Measurements from ENCODE around the gene RPGR. TPM values are rescaled to one million over a fixed set of nuclear protein-coding genes. Genes with fewer than 3 reads are reported as not detected.
A peak's percentile ranks its signal among the peaks of the same experiment; 100 is the strongest.

Gene RPGR
- total RNA-seq, 1 experiment from 2014 or later: 23.8 TPM

DNA sequence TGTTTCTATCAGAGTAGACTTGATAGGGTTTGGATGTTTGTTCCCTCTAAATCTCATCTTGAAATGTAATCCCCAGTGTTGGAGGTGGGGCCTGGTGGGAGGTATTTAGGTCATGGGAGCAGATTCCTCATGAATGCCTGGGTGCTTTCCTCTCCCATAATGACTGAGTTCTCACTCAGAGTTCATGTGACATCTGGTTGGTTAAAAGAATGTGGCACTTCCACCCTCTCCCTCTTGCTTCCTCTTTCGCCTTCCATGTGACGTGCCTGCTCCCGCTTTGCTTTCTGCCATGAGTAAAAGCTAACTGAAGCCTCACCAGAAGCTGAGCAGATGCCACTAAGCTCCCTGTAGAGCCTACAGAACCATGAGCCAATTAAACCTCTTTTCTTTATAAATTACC is 59.3 kb downstream of the RPGR start:
- intact Hi-C loops (cut with micrococcal nuclease): no loop called here
- BruUV-seq (replicated peaks): no TSS peak
- no peaks in the 10 kb centered on the region for H3K9me3 Mint-ChIP-seq (ENCODE audit: unreplicated experiment)

DNA sequence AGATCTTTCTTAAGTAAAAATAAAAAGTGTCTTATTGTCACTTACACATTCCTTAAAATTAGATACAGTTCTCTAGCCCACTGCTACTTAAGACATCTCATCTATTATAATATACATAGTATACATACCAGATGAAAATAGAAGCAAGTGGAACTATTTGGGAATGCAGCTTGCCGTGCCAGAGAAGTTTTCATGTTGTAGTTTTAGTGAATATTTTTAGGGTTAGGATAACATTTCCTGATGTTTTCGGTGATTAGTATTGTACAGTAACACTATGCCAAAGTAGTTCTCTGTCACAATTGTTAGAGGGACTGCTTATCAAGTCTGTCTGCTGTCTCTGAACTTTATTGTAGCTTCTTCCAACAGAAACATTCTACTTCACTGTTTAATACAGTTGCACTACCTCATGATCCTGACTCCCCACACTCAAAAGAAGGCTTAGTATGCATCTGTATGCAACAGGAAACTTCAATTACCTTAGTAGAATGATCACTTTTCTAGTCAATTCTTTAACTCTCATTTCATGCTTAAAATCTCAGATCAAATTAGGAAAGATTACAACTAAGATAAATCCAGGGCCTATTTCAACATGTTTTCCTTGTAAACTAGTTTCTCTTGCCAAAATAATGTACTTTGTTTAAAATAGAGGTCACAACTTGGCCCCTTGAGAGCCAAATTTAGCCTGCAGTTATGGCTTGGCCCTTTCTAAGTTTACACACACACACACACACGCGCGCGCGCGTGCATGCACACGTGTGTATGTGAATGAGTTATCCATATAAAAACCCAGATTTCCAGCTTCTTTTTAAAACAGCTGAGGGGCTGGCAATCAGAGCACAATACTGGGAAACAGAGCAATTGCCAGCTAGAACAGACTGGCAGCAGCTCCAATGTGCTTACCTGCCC is 64.3 kb downstream of the RPGR start:
- intact Hi-C loops (cut with micrococcal nuclease): no loop called here
- TF ChIP-seq, protein P1, sequence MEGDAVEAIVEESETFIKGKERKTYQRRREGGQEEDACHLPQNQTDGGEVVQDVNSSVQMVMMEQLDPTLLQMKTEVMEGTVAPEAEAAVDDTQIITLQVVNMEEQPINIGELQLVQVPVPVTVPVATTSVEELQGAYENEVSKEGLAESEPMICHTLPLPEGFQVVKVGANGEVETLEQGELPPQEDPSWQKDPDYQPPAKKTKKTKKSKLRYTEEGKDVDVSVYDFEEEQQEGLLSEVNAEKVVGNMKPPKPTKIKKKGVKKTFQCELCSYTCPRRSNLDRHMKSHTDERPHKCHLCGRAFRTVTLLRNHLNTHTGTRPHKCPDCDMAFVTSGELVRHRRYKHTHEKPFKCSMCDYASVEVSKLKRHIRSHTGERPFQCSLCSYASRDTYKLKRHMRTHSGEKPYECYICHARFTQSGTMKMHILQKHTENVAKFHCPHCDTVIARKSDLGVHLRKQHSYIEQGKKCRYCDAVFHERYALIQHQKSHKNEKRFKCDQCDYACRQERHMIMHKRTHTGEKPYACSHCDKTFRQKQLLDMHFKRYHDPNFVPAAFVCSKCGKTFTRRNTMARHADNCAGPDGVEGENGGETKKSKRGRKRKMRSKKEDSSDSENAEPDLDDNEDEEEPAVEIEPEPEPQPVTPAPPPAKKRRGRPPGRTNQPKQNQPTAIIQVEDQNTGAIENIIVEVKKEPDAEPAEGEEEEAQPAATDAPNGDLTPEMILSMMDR (IDR thresholded peaks at IDR 0.05; ENCODE audit: unreplicated experiment): no peak
- H3K4me1 Mint-ChIP-seq (ENCODE audit: insufficient read depth, unreplicated experiment): no peaks in the 10 kb centered on the region
- BruUV-seq (replicated peaks): no TSS peak
- peaks cover 58% of the 10 kb centered on the region for H3K27me3 Mint-ChIP-seq (ENCODE audit: insufficient read depth, unreplicated experiment)
- H3K36me3 Mint-ChIP-seq (ENCODE audit: insufficient read depth, unreplicated experiment): no peaks in the 10 kb centered on the region
- H3K27ac Mint-ChIP-seq (ENCODE audit: low read depth, unreplicated experiment): no peak overlapping the region
- no peaks in the 10 kb centered on the region for H3K9me3 Mint-ChIP-seq (ENCODE audit: unreplicated experiment)
- ChIA-PET CTCF (interaction anchor here (1.0 to 3.2 kb wide), 2 partner anchors 14 to 64 kb away, joined by 4 to 15 read pairs; partner anchors contain the start of gene RPGR), POLR2A (no interaction called here)
- H3K4me3 Mint-ChIP-seq (ENCODE audit: unreplicated experiment): no peak overlapping the region
- no peak for DNase-seq (ENCODE audit: unreplicated experiment)

More for the DNA sequence above, 59.3 kb downstream of the RPGR start:
- Mint-ChIP-seq H3K4me3 (ENCODE audit: unreplicated experiment) (no peak overlapping the region), H3K27ac (ENCODE audit: low read depth, unreplicated experiment) (peak overlapping the region; percentile 57), H3K4me1 (ENCODE audit: insufficient read depth, unreplicated experiment) (peaks cover 8% of the 10 kb centered on the region), H3K27me3 (ENCODE audit: insufficient read depth, unreplicated experiment) (peaks cover 45% of the 10 kb centered on the region), H3K36me3 (ENCODE audit: insufficient read depth, unreplicated experiment) (peaks cover 14% of the 10 kb centered on the region)
- ChIA-PET CTCF (interaction anchor here (0.6 kb wide), 1 partner anchor 36 kb away, joined by 3 read pairs; no protein-coding TSS in a partner anchor), POLR2A (interaction anchor here (0.7 kb wide), 2 partner anchors 14 to 39 kb away, joined by 3 to 5 read pairs; no protein-coding TSS in a partner anchor)
- TF ChIP-seq, protein P1 (IDR thresholded peaks at IDR 0.05; ENCODE audit: unreplicated experiment): no peak
- no peak for DNase-seq (ENCODE audit: unreplicated experiment)

DNA sequence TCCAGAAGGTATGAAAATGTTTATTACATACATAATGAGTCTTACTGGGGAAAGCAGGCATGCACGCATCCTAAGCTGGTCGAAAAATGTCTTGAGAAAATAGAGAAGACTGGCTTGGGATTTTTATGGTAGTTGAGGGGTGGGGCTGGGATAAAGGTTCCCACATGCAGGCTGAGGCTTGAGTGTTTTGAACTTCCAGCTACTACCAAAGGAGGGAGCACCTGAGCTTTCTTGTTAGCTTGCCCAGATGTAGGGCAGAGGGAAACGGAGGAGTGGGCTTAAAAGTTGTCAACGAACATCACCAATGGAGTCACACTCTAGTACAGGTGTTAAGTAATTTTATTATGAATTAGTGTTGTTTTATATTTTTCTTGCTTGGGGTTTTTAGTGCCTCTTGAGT is 67.1 kb downstream of the RPGR start:
- Mint-ChIP-seq H3K9me3 (ENCODE audit: unreplicated experiment) (no peaks in the 10 kb centered on the region), H3K27me3 (ENCODE audit: insufficient read depth, unreplicated experiment) (peaks cover 50% of the 10 kb centered on the region), H3K4me3 (ENCODE audit: unreplicated experiment) (no peak overlapping the region), H3K27ac (ENCODE audit: low read depth, unreplicated experiment) (peak overlapping the region; percentile 41), H3K4me1 (ENCODE audit: insufficient read depth, unreplicated experiment) (no peaks in the 10 kb centered on the region), H3K36me3 (ENCODE audit: insufficient read depth, unreplicated experiment) (no peaks in the 10 kb centered on the region)
- no TSS peak for BruUV-seq (replicated peaks)
- peak; percentile 56 for DNase-seq (ENCODE audit: unreplicated experiment)
- intact Hi-C loops (cut with micrococcal nuclease): loop anchor here (1.0 kb wide), 1 partner anchor 67 kb away; the partner anchor contains the start of gene RPGR
- POLR2A ChIA-PET: interaction anchor here (1.3 to 1.5 kb wide), 2 partner anchors 15 to 67 kb away, joined by 4 to 9 read pairs; partner anchors contain the start of gene RPGR
- CTCF ChIA-PET: interaction anchor here (0.6 to 3.2 kb wide), 9 partner anchors 12 to 312 kb away, joined by 3 to 15 read pairs (median 3); partner anchors contain the start of gene RPGR
- TF ChIP-seq, protein P1 (IDR thresholded peaks at IDR 0.05; ENCODE audit: unreplicated experiment): peak; percentile 43

DNA sequence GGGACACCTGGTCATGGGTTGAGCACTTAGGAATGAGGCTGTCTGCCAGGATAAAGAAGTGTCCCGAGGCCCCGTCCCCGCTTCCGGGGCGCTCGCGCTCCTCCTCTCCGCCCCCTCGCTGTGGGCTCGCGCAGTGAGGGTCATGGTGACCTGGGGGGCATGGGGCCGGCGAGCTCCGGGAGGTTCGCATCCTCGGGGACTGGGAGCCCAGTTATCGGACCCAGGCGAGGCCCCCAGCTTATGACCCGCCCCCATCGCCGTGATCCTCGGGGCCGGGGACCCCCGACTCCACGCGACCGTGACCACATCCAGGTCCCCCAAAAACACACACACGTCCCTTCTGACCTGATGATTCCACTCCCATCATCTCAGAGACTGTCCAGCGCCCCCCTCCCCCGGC is 71.3 kb downstream of the RPGR start:
- H3K36me3 Mint-ChIP-seq (ENCODE audit: insufficient read depth, unreplicated experiment): no peaks in the 10 kb centered on the region
- H3K4me3 Mint-ChIP-seq (ENCODE audit: unreplicated experiment): no peak overlapping the region
- intact Hi-C loops (cut with micrococcal nuclease): no loop called here
- ChIA-PET CTCF (interaction anchor here (0.6 to 0.7 kb wide), 2 partner anchors 211 to 505 kb away, joined by 3 read pairs; no protein-coding TSS in a partner anchor), POLR2A (no interaction called here)
- no peak overlapping the region for H3K27ac Mint-ChIP-seq (ENCODE audit: low read depth, unreplicated experiment)
- BruUV-seq (replicated peaks): no TSS peak
- TF ChIP-seq, protein P1 (IDR thresholded peaks at IDR 0.05; ENCODE audit: unreplicated experiment): no peak
- H3K27me3 Mint-ChIP-seq (ENCODE audit: insufficient read depth, unreplicated experiment): peaks cover 72% of the 10 kb centered on the region
- H3K9me3 Mint-ChIP-seq (ENCODE audit: unreplicated experiment): no peaks in the 10 kb centered on the region
- no peak for DNase-seq (ENCODE audit: unreplicated experiment)
- no peaks in the 10 kb centered on the region for H3K4me1 Mint-ChIP-seq (ENCODE audit: insufficient read depth, unreplicated experiment)

Data from MCF 10A (cell line).